Endothelial cell of umbilical vein (primary cell): ENCODE measurements around the gene TNIK. TPM values are rescaled to one million over a fixed set of nuclear protein-coding genes. Genes with fewer than 3 reads are reported as not detected.

ENCODE experiments used
- BruUV-seq: library from RNA; stranded (reverse); fragments of 400-500 nt; replicated peaks from 2 replicates; lab custom pipeline; 2021; lab: Mats Ljungman, UMichigan
- CTCF ChIA-PET: fragments of 300-600, 350-600 bp; sonication (Branson Sonifier 250); formaldehyde crosslinking; loops from one replicate; lab custom pipeline; 2021; ENCODE audit warnings: antibody characterized with exemption, inconsistent platforms; lab: Charles Lee
- POLR2A ChIA-PET: fragments of 300-600, 350-600 bp; sonication (Branson Sonifier 250); formaldehyde crosslinking; loops from one replicate; lab custom pipeline; 2021; ENCODE audit warnings: antibody characterized with exemption, inconsistent platforms; lab: Charles Lee
- DNase-seq: peaks from one replicate; pipeline ENCODE4 v3.0.0-alpha.2; 2011; ENCODE audit warnings: low read depth, low spot score
- FAIRE-seq: peaks from 2 replicates; lab custom pipeline; 2011; peaks lifted over from hg19 to GRCh38; lab: Jason Lieb, UNC
- H2AFZ ChIP-seq: 2 replicates; pipeline ENCODE4 v1.6.0; 2012; ENCODE audit warnings: low read depth, low read length, control low read depth, inconsistent platforms
- H3K27ac ChIP-seq: 2 replicates; pipeline ENCODE4 v1.5.1; 2011; ENCODE audit warnings: low read depth, mild to moderate bottlenecking, control low read depth, low read length, moderate library complexity; ENCODE audit not compliant: insufficient read depth
- H3K27me3 ChIP-seq, 2 experiments: 2 replicates each; pipeline versions ENCODE4 v1.6.0 to v1.6.1; 2011; ENCODE audit warnings: low read length in 2 of 2, mixed read lengths in 1 of 2; ENCODE audit not compliant: control insufficient read depth in 2 of 2, insufficient read depth in 2 of 2
- H3K36me3 ChIP-seq, 2 experiments: 2 replicates in 1 of 2; 3 replicates in 1 of 2; pipeline ENCODE4 v1.5.1; 2011; ENCODE audit warnings: low read length in 2 of 2, mild to moderate bottlenecking in 1 of 2, moderate library complexity in 1 of 2; ENCODE audit not compliant: control insufficient read depth in 2 of 2, insufficient read depth in 2 of 2; ENCODE audit errors: extremely low read depth in 1 of 2
- H3K4me1 ChIP-seq: 3 replicates; pipeline ENCODE4 v1.5.1; 2011; ENCODE audit warnings: mild to moderate bottlenecking, low read length; ENCODE audit not compliant: control insufficient read depth, insufficient read depth; ENCODE audit errors: extremely low read depth
- H3K4me2 ChIP-seq: 2 replicates; pipeline ENCODE4 v1.6.1; 2011; ENCODE audit warnings: low read length, control low read depth, mixed read lengths; ENCODE audit not compliant: insufficient read depth
- H3K4me3 ChIP-seq, 3 experiments: fragments of 200-600 bp in 1 of 3; sonication (generic), shearing (Covaris generic) in 1 of 3; replicated peaks in 1 of 3; 2 replicates each; pipeline ENCODE4 v1.5.1; 2011 to 2016; ENCODE audit warnings: control low read depth in 3 of 3, low read length in 3 of 3, mild to moderate bottlenecking in 2 of 3, inconsistent platforms in 1 of 3, low read depth in 1 of 3, moderate library complexity in 1 of 3; ENCODE audit not compliant: insufficient read depth in 1 of 3
- H3K79me2 ChIP-seq: 2 replicates; pipeline ENCODE4 v1.6.0; 2012; ENCODE audit warnings: low read length, inconsistent platforms; ENCODE audit not compliant: control insufficient read depth, insufficient read depth
- H3K9ac ChIP-seq: replicated peaks from 2 replicates; pipeline ENCODE3; 2011; ENCODE audit warnings: low read length, control low read depth; ENCODE audit not compliant: insufficient read depth; ENCODE audit errors: extremely low read depth
- H3K9me1 ChIP-seq: replicated peaks from 3 replicates; pipeline ENCODE4 v1.6.0; 2011; ENCODE audit warnings: mild to moderate bottlenecking, low read length; ENCODE audit not compliant: control insufficient read depth, insufficient read depth; ENCODE audit errors: extremely low read depth
- H3K9me3 ChIP-seq: replicated peaks from 2 replicates; pipeline ENCODE4 v1.5.1; 2012; ENCODE audit warnings: low read length, inconsistent platforms; ENCODE audit not compliant: control insufficient read depth, insufficient read depth
- H4K20me1 ChIP-seq: replicated peaks from 2 replicates; pipeline ENCODE3; 2011; ENCODE audit warnings: mild to moderate bottlenecking, low read length; ENCODE audit not compliant: control insufficient read depth, insufficient read depth; ENCODE audit errors: extremely low read depth
- EZH2 ChIP-seq: IDR thresholded peaks from 2 replicates; pipeline ENCODE4 v1.6.1; 2012; ENCODE audit warnings: borderline replicate concordance, low read depth, mild to moderate bottlenecking, moderate library complexity, low read length, inconsistent platforms; ENCODE audit not compliant: severe bottlenecking
- FOS ChIP-seq: IDR thresholded peaks from 2 replicates; pipeline ENCODE4 v1.6.1; 2011; ENCODE audit warnings: mild to moderate bottlenecking, low read length, moderate library complexity, borderline replicate concordance; ENCODE audit not compliant: insufficient read depth
- GATA2 ChIP-seq: IDR thresholded peaks from 2 replicates; pipeline ENCODE4 v1.7.0; 2011; ENCODE audit warnings: low read depth, mild to moderate bottlenecking, moderate library complexity, mixed read lengths, low read length; ENCODE audit not compliant: insufficient read length, insufficient read depth
- JUN ChIP-seq: IDR thresholded peaks from 2 replicates; pipeline ENCODE4 v1.6.1; 2011; ENCODE audit warnings: borderline replicate concordance, low read depth; ENCODE audit not compliant: insufficient read length, insufficient read depth
- POLR2A ChIP-seq: IDR thresholded peaks from 2 replicates; pipeline ENCODE4 v1.6.1; 2012; ENCODE audit warnings: low read depth, mild to moderate bottlenecking, control low read depth, low read length
- POLR2AphosphoS5 ChIP-seq: IDR thresholded peaks from 2 replicates; pipeline ENCODE4 v1.6.1; 2012; ENCODE audit warnings: low read depth, mild to moderate bottlenecking, control low read depth, low read length, moderate library complexity; ENCODE audit not compliant: insufficient read depth
- dilution Hi-C: fragments of 300-500 bp; cut with MboI; formaldehyde crosslinking; loops from one replicate; pipeline ENCODE4 v1.15.0; 2019; ENCODE audit warnings: low sequenced_read_pairs; ENCODE audit not compliant: extremely low pct_ligation_motif_present
- intact Hi-C: fragments of 100-400 bp; cut with micrococcal nuclease; formaldehyde crosslinking; loops from one replicate; pipeline ENCODE4 v1.10.0; 2022
- polyA plus RNA-seq, 4 experiments: library from polyadenylated mRNA; depleted of rRNA in 3 of 4; stranded (reverse) in 3 of 4; unstranded in 1 of 4; fragments of >200 nt; gene quantifications; 2 replicates each; pipeline versions ENCODE4 v1.2.1 to v1.2.3, GENCODE V29; 2011 to 2012; ENCODE audit warnings: missing spikeins in 1 of 4
- total RNA-seq: library from RNA; stranded (reverse); gene quantifications from 2 replicates; pipeline ENCODE4 v1.2.3, GENCODE V29; 2021
- TF ChIP-seq, protein P1 (sequence below): IDR thresholded peaks from 2 replicates; pipeline ENCODE4 v1.6.1; 2011; ENCODE audit not compliant: insufficient read depth, insufficient read length
- TF ChIP-seq, protein P2 (sequence below), 2 donors: IDR thresholded peaks; 1 replicate in 1 of 2; 2 replicates in 1 of 2; pipeline ENCODE4 v1.5.1; 2011; ENCODE audit warnings: low read length in 2 of 2, mild to moderate bottlenecking in 2 of 2, moderate library complexity in 2 of 2, control low read depth in 1 of 2, inconsistent platforms in 1 of 2, low read depth in 1 of 2; ENCODE audit not compliant: insufficient read depth in 1 of 2; ENCODE audit errors: extremely low read depth in 1 of 2

The TNIK gene
- total and polyA plus RNA-seq, 2 donors (not counting 3 experiments of a cell fraction or from before 2014, with no cell fraction given) = 10.9 to 39.7 TPM

DNA sequence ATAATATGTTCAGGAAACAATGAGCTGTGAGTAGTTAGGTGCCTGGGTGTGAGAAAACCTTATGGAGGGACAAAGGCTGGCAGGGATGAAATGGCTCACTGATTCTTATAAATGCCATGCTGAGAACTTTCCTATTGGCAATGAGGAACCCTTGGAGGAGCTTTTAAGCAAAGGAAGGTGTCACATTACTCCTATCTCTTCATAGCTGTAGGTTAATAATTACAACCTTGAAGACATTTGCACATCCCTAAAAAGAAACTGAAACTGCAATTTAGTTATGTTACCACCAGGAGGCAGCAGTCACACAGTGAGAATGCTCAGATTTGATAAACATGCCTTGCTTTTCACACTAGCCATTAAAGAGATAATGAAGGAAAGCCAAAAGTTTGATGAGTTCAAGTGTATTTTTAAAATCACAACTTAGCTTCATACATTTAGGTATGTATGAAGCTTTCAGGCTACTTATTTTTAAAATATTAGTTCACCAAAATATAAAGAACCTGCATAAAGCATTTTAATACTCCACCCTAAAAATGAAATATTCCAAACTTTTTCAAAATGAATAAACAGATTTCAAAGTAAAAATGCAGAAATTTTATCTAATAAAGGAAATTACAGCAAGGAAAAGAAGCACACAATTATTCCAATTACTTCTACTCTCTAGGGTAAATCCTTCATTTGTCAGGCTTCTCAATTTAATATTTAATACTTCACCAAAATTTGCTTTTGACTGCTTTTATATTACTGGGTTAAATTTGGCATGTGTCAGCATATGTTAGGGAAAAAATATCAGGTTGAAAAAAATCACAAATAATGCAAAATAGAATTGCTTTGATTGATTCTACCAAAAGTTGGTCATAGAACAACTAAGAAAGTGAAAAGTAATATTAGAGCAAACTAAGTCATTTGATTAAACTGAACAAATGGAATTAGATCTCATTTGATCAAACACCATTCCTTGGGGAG lies 296.8 kb downstream of the TNIK start:
- DNase-seq = no peak

More for the DNA sequence above, 296.8 kb downstream of the TNIK start:
- Histone ChIP-seq H3K27me3 (no peaks in the 10 kb centered on the region), H3K4me1 (no peaks in the 10 kb centered on the region), H3K4me3 (no peak overlapping the region), H3K36me3 (peaks cover 11 to 13% of the 10 kb centered on the region in 2 experiments), H3K4me2 (no peak overlapping the region), H4K20me1 (no peaks in the 10 kb centered on the region), H3K9me3 (no peaks in the 10 kb centered on the region), H3K9me1 (no peaks in the 10 kb centered on the region), H3K9ac (no peak overlapping the region), H3K27ac (no peak overlapping the region), H3K79me2 (no peaks in the 10 kb centered on the region), H2AFZ (no peak overlapping the region)
- dilution Hi-C loops (no loop called here), intact Hi-C loops (loop anchor here (1.0 to 5.0 kb wide), 3 partner anchors 116 to 403 kb away; partner anchors contain the start of gene TNIK)
- TF ChIP-seq POLR2A (no peak), POLR2AphosphoS5 (no peak), FOS (no peak), GATA2 (no peak), JUN (no peak), EZH2 (no peak)
- TF ChIP-seq, protein P1, sequence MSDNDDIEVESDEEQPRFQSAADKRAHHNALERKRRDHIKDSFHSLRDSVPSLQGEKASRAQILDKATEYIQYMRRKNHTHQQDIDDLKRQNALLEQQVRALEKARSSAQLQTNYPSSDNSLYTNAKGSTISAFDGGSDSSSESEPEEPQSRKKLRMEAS = no peak
- TF ChIP-seq, protein P2, sequence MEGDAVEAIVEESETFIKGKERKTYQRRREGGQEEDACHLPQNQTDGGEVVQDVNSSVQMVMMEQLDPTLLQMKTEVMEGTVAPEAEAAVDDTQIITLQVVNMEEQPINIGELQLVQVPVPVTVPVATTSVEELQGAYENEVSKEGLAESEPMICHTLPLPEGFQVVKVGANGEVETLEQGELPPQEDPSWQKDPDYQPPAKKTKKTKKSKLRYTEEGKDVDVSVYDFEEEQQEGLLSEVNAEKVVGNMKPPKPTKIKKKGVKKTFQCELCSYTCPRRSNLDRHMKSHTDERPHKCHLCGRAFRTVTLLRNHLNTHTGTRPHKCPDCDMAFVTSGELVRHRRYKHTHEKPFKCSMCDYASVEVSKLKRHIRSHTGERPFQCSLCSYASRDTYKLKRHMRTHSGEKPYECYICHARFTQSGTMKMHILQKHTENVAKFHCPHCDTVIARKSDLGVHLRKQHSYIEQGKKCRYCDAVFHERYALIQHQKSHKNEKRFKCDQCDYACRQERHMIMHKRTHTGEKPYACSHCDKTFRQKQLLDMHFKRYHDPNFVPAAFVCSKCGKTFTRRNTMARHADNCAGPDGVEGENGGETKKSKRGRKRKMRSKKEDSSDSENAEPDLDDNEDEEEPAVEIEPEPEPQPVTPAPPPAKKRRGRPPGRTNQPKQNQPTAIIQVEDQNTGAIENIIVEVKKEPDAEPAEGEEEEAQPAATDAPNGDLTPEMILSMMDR (IDR thresholded peaks at IDR 0.05; ENCODE audit: extremely low read depth in 1 of 2, insufficient read depth in 1 of 2, low read depth in 1 of 2, low read length in 2 of 2) = peak; percentile 51 to 52
- POLR2A ChIA-PET = no interaction called here
- BruUV-seq = no TSS peak
- CTCF ChIA-PET = interaction anchor here (0.8 to 1.8 kb wide), 14 partner anchors 11 to 426 kb away, joined by 3 to 22 read pairs (median 4); no protein-coding TSS in a partner anchor
- peak; percentile 91 for FAIRE-seq
